Testis (tissue), 2 donors: ENCODE data around the gene ATOH8.

Experiments
- POLR2A ChIP-seq: fragments of 450-650 bp; IDR thresholded peaks from one replicate; pipeline ENCODE4 v1.6.1; 2017; ENCODE audit warnings: antibody characterized with exemption, mild to moderate bottlenecking, moderate library complexity
- TF ChIP-seq, protein P1 (sequence below), 3 experiments: fragments of 450-650 bp in 2 of 3; fragments of 200-600 bp in 1 of 3; sonication (generic) in 1 of 3; IDR thresholded peaks; one replicate each; pipeline ENCODE4 v1.5.1; 2016 to 2019; ENCODE audit warnings: antibody characterized with exemption in 3 of 3, mild to moderate bottlenecking in 2 of 3, moderate library complexity in 1 of 3

DNA sequence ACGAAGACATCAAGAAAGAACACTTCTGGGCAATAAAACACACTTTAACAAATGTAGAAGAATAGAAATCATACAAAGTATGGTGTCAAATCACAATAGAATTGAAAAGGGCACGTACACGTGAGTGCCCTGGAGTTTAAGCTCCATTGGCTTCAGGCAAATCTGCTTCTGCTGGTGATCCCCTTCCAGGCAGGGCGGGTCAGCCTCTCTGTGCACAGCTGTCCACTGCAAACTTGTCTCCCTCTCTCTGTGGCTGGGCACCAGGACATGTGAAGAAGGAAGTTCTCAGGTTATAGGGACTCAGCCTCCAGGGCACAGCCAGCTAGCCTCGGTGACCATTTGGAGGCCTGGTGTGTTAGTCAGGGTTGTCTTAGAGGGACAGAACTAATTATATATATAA lies 69.0 kb downstream of the ATOH8 start:
- no peak for TF ChIP-seq POLR2A
- TF ChIP-seq, protein P1, sequence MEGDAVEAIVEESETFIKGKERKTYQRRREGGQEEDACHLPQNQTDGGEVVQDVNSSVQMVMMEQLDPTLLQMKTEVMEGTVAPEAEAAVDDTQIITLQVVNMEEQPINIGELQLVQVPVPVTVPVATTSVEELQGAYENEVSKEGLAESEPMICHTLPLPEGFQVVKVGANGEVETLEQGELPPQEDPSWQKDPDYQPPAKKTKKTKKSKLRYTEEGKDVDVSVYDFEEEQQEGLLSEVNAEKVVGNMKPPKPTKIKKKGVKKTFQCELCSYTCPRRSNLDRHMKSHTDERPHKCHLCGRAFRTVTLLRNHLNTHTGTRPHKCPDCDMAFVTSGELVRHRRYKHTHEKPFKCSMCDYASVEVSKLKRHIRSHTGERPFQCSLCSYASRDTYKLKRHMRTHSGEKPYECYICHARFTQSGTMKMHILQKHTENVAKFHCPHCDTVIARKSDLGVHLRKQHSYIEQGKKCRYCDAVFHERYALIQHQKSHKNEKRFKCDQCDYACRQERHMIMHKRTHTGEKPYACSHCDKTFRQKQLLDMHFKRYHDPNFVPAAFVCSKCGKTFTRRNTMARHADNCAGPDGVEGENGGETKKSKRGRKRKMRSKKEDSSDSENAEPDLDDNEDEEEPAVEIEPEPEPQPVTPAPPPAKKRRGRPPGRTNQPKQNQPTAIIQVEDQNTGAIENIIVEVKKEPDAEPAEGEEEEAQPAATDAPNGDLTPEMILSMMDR (IDR thresholded peaks at IDR 0.05), result no peak
